GM21825 (cell line): ENCODE results near the gene RNF32.

Source experiments
- ATAC-seq: cut with Tn5 transposase; IDR thresholded peaks from one replicate; pipeline ENCODE4 v1.9.1; 2021; ENCODE audit warnings: mild to moderate bottlenecking, moderate library complexity; ENCODE audit not compliant: unreplicated experiment

RNF32 gene

GRCh38 chr7:156725936-156726335, 85.4 kb downstream of the RNF32 start:
- ATAC-seq: no peak
